B cell (primary cell): ENCODE results near the gene SLC30A2. TPM values are rescaled to one million over a fixed set of nuclear protein-coding genes. Genes with fewer than 3 reads are reported as not detected.

Source experiments
- ATAC-seq: fragments of 200-7000 bp; cut with Tn5 transposase; one replicate; pipeline ENCODE4 v1.10.0; 2021; ENCODE audit warnings: low read depth, mild to moderate bottlenecking, moderate number of reproducible peaks, moderate library complexity
- CTCF ChIA-PET: fragments of 350-600 bp; sonication (Branson Sonifier 250); formaldehyde crosslinking; loops from one replicate; lab custom pipeline; 2021; ENCODE audit warnings: antibody characterized with exemption, inconsistent platforms; lab: Charles Lee
- POLR2A ChIA-PET: fragments of 350-600 bp; sonication (Branson Sonifier 250); formaldehyde crosslinking; loops from one replicate; lab custom pipeline; 2021; ENCODE audit warnings: antibody characterized with exemption; lab: Charles Lee
- DNase-seq: peaks from one replicate; pipeline ENCODE4 v3.0.0; 2013
- H2AFZ ChIP-seq: 2 replicates; pipeline ENCODE4 v1.6.1; 2012; ENCODE audit warnings: mild to moderate bottlenecking, low read depth, low read length; ENCODE audit not compliant: insufficient read depth, poor library complexity, severe bottlenecking
- H3K27ac ChIP-seq, 2 donors: 1 replicate in 1 of 2; 2 replicates in 1 of 2; pipeline ENCODE4 v1.5.1; 2012 to 2013; ENCODE audit warnings: low read length in 2 of 2, mild to moderate bottlenecking in 2 of 2, moderate library complexity in 1 of 2
- H3K27me3 ChIP-seq, 4 experiments: fragments of 200-600 bp in 1 of 4; sonication (generic) in 1 of 4; replicated peaks in 1 of 4; 1 replicate in 2 of 4; 2 replicates in 2 of 4; pipeline versions ENCODE4 v1.6.1 to v1.7.0; 2013 to 2016; ENCODE audit warnings: low read length in 3 of 4, mild to moderate bottlenecking in 2 of 4, mixed read lengths in 1 of 4, moderate library complexity in 1 of 4; ENCODE audit not compliant: insufficient read depth in 4 of 4, control insufficient read depth in 3 of 4; ENCODE audit errors: control extremely low read depth in 1 of 4
- H3K36me3 ChIP-seq, 2 experiments: replicated peaks in 1 of 2; 1 replicate in 1 of 2; 2 replicates in 1 of 2; pipeline versions ENCODE4 v1.6.1 to v1.7.1; 2013; ENCODE audit warnings: low read length in 1 of 2; ENCODE audit not compliant: insufficient read depth in 2 of 2, control insufficient read depth in 1 of 2; ENCODE audit errors: control extremely low read depth in 1 of 2, extremely low read depth in 1 of 2
- H3K4me1 ChIP-seq, 2 donors: fragments of 200-600 bp in 1 of 2; sonication (generic) in 1 of 2; 1 replicate in 1 of 2; 2 replicates in 1 of 2; pipeline versions ENCODE4 v1.5.1 to v1.6.1; 2013 to 2017; ENCODE audit warnings: low read length in 2 of 2; ENCODE audit not compliant: control insufficient read depth in 2 of 2, insufficient read depth in 2 of 2
- H3K4me2 ChIP-seq: replicated peaks from 2 replicates; pipeline ENCODE3; 2012; ENCODE audit warnings: mild to moderate bottlenecking, low read depth, low read length; ENCODE audit not compliant: poor library complexity, severe bottlenecking
- H3K4me3 ChIP-seq, 5 experiments: fragments of 200-600 bp in 1 of 5; sonication (generic) in 1 of 5; 1 replicate in 3 of 5; 2 replicates in 2 of 5; pipeline versions ENCODE4 v1.5.1 to v1.7.0; 2011 to 2016; ENCODE audit warnings: low read length in 4 of 5, mild to moderate bottlenecking in 4 of 5, low read depth in 2 of 5, control low read depth in 1 of 5, moderate library complexity in 1 of 5; ENCODE audit not compliant: insufficient read depth in 1 of 5; ENCODE audit errors: control extremely low read depth in 1 of 5, extremely low read depth in 1 of 5
- H3K79me2 ChIP-seq: fragments of 200-600 bp; sonication (generic); one replicate; pipeline ENCODE4 v1.6.0; 2016; ENCODE audit warnings: low read length; ENCODE audit not compliant: control insufficient read depth, insufficient read depth
- H3K9ac ChIP-seq: fragments of 200-600 bp; sonication (generic); 2 replicates; pipeline ENCODE4 v1.6.1; 2017; ENCODE audit warnings: mild to moderate bottlenecking, low read length, moderate library complexity
- H3K9me3 ChIP-seq, 3 donors: one replicate each; pipeline versions ENCODE4 v1.6.1 to v1.7.1; 2013; ENCODE audit warnings: low read length in 2 of 3; ENCODE audit not compliant: control insufficient read depth in 2 of 3, insufficient read depth in 1 of 3; ENCODE audit errors: control extremely low read depth in 1 of 3
- H4K20me1 ChIP-seq: 2 replicates; pipeline ENCODE4 v1.6.0; 2012; ENCODE audit warnings: mild to moderate bottlenecking, low read length; ENCODE audit not compliant: insufficient read depth, control insufficient read depth, poor library complexity, severe bottlenecking
- H3K27ac Mint-ChIP-seq: one replicate; pipeline ENCODE4 v1.8.0; 2021; ENCODE audit warnings: mixed read lengths
- H3K27me3 Mint-ChIP-seq: one replicate; pipeline ENCODE4 v1.8.0; 2021; ENCODE audit warnings: mixed read lengths
- H3K4me1 Mint-ChIP-seq: one replicate; pipeline ENCODE4 v1.8.0; 2021; ENCODE audit warnings: mixed read lengths
- H3K4me3 Mint-ChIP-seq: one replicate; pipeline ENCODE4 v1.8.0; 2021; ENCODE audit warnings: mixed read lengths
- H3K9me3 Mint-ChIP-seq: one replicate; pipeline ENCODE4 v1.8.0; 2022; ENCODE audit warnings: mixed read lengths; ENCODE audit not compliant: insufficient read depth
- CTCF ChIP-seq: fragments of 200-600 bp; IDR thresholded peaks from one replicate; pipeline ENCODE4 v1.8.0; 2022; ENCODE audit warnings: antibody characterized with exemption, mild to moderate bottlenecking
- EZH2 ChIP-seq: IDR thresholded peaks from 2 replicates; pipeline ENCODE4 v1.6.1; 2012; ENCODE audit warnings: borderline replicate concordance, low read depth, mild to moderate bottlenecking, moderate library complexity, low read length; ENCODE audit not compliant: insufficient read depth, poor library complexity, severe bottlenecking
- WGBS: methylation state at CpG from one replicate; pipeline ENCODE4 v1.1.5; 2013; ENCODE audit warnings: missing lambda C conversion rate; ENCODE audit not compliant: insufficient coverage; 5-methylcytosine and 5-hydroxymethylcytosine counted together
- intact Hi-C: fragments of 100-400 bp; cut with micrococcal nuclease; formaldehyde crosslinking; loops from one replicate; pipeline ENCODE4 v1.10.0; 2022
- polyA plus RNA-seq: library from polyadenylated mRNA; depleted of rRNA; stranded (reverse); fragments of >200 nt; gene quantifications from 2 replicates; pipeline ENCODE4 v1.2.3, GENCODE V29; 2012
- total RNA-seq, 2 donors: library from RNA; stranded (reverse); fragments of 120-200 nt in 1 of 2; gene quantifications; 1 replicate in 1 of 2; 2 replicates in 1 of 2; pipeline versions ENCODE4 v1.2.3 to v1.2.4, GENCODE V29; 2013 to 2022

Gene SLC30A2
- total and polyA plus RNA-seq, 2 donors (not counting 1 experiment from before 2014, with no cell fraction given): not detected

- ChIA-PET CTCF (interaction anchor here (0.7 to 2.7 kb wide), 6 partner anchors 8 to 141 kb away, joined by 3 to 14 read pairs (median 4); no protein-coding TSS in a partner anchor), POLR2A (no interaction called here)
- whole genome bisulfite sequencing: 98% methylated on average over 7 of the region's 11 CpGs
Observed at GRCh38 chr1:26036756-26037281, 9.1 kb downstream of the SLC30A2 start.

More at GRCh38 chr1:26036756-26037281, 9.1 kb downstream of the SLC30A2 start:
- Histone ChIP-seq H3K27me3 (peaks cover 0 to 24% (median 4%) of the 10 kb centered on the region in 4 experiments), H3K4me1 (peaks cover 10 to 13% of the 10 kb centered on the region in 2 donors), H3K27ac (no peak overlapping the region), H3K9ac (no peak overlapping the region), H4K20me1 (no peaks in the 10 kb centered on the region), H3K9me3 (no peaks in the 10 kb centered on the region), H2AFZ (no peak overlapping the region), H3K79me2 (no peaks in the 10 kb centered on the region), H3K4me3 (no peak overlapping the region), H3K4me2 (no peak overlapping the region), H3K36me3 (no peaks in the 10 kb centered on the region)
- no peak overlapping the region for H3K4me3 Mint-ChIP-seq
- TF ChIP-seq CTCF (no peak), EZH2 (no peak)
- intact Hi-C loops: loop anchor here (5.0 kb wide), 1 partner anchor 125 kb away; no protein-coding TSS in a partner anchor
- H3K4me1 Mint-ChIP-seq: peaks cover 13% of the 10 kb centered on the region
- ATAC-seq: no peak
- H3K27me3 Mint-ChIP-seq: peaks cover 6% of the 10 kb centered on the region
- no peaks in the 10 kb centered on the region for H3K9me3 Mint-ChIP-seq
- no peak overlapping the region for H3K27ac Mint-ChIP-seq
- DNase-seq: no peak
